Cardiac septum (tissue), 1 donor: ENCODE results near the gene PITPNC1. TPM values are rescaled to one million over a fixed set of nuclear protein-coding genes. Genes with fewer than 3 reads are reported as not detected.

ENCODE experiments used
- DNase-seq: peaks from one replicate; pipeline ENCODE4 v3.0.0-alpha.2; 2020; ENCODE audit warnings: low spot score
- intact Hi-C: fragments of 100-400 bp; cut with DNase I; formaldehyde crosslinking; loops from one replicate; pipeline ENCODE4 v1.14.0; 2022
- total RNA-seq: library from RNA; stranded (reverse); fragmentation: NEBNext Ultra II Directional; extraction: Animal tissue kit (Norgen Biotek cat#: 25700); gene quantifications from one replicate; pipeline ENCODE4 v1.2.1, GENCODE V29; 2021
- donor health status: DM: no; HTN: no; CAD: no.

Gene PITPNC1
- total RNA-seq, 1 donor from 2014 or later, result 12.5 TPM

DNA sequence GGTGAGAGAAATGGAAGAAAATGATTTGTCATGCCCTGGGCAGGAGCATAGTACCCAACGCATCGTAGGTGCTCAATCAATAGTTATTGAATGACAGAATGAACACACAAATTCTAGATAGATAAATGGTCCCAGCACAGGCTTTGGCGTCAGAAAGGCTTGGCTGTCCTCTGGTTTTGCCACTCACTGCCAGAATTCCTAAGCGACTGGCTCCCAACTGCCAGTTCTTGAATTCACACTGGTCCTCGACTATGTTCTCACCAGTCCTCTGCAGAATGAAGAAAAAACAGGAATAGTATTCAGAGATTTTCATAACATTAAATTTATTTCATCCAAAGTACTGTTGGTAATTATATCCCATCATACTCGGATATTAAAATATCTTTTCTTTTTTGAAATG, 177.6 kb downstream of the PITPNC1 start:
- intact Hi-C loops, result no loop called here
- DNase-seq, result no peak

DNA sequence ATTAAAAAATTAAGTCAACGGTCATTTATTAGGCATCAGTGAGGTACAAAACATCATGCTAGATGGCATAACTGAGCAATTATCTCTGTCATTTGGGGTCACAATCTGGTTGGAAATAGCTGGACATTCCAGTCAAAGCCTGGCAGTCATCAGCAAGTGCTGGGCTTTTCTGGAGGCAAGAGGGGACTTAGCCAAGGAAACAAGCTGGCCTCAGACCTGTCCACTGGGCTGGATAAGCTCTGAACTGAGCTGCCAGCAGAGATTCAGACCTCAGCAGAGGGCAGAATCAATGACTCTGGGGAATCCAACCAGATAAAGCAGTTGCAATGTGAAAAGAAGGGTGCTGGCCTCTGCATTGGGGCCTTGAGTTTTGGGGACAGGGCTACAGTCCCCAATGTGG, 178.8 kb downstream of the PITPNC1 start:
- intact Hi-C loops, result no loop called here
- no peak for DNase-seq

DNA sequence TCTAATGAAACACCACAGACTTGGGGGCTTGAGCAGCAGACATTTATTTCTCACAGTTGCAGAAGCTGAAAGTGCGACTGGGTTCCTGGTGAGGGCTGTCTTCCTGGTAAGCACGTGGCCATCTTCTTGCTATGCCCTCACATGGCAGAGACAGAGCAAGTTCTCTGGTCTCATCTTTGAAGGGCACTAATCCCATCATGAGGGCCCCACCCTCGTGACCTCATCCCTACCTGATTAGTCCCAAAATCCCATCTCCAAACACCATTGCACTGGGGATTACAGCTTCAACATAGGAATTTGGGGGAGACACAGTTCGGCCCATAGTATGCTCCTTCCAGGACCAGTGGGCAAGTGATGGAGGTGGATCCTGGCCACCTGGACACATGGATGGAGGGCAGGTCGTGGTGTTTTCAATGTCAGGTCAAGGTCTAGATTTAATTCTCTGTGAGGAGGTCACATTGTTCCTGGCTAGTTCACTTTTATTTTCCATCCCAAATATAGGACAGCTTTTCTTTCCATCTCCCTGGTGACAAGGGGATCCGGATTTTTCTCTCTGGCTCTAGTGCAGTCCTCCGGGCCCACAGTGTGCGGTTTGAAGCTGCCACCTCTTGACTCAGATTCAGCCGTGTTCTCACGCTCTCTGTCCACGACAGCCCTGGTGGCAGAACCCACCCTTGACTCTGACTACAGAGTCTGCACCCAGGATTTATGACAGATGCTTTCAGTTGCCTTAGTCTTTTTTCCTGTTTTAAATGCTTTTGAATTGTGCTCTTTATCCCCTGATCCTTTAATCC, 180.2 kb downstream of the PITPNC1 start:
- intact Hi-C loops, result no loop called here
- DNase-seq, result no peak

DNA sequence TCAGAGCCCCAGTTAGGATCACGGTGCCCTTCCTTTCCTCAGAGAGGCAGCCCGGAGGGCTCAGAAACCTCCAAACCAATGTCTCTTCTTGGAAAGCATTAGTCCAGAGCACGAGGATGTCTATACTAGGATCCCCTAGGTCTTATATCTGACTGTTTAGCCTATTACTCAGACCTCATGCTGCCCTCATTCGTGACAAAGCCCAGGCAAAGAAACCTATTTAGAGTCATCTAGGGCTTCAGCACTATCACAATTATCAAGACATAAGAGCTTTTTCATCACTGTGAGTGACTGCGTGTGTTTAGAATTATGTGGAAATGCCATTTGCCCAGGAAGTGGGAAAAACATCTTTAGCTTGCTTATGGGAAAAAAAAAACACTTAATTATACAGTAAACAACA, 180.8 kb downstream of the PITPNC1 start:
- no peak for DNase-seq
- intact Hi-C loops, result no loop called here

DNA sequence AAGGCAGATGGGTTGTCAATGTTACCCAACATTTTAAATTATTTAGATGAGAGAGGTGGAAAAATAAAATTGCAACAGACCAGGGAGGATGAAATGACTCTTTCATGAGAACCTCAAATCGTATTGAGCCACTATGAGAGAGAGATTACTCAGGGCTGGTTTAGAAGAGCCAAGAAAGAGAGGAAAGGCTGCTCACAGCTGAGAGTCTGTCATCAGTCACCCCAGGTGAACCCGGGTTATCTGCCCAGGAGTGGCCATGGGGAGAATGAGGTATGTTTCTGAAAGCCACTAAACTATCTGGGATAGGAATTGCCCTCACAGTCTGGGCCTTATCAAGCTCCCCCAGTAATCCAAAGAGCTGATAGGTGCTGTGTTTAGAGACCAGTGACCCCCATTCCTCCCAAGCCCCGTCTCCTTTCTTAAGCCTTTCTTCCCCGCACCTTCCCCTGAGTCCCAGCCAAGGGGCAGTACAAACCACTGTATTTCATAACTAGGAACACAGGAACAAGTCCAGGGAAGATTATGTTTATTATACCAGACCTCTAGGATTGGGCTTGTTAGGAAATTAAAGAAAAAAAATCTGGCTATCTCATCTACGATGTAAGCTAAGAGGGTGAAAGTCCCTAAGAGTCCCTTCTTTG, 181.8 kb downstream of the PITPNC1 start:
- DNase-seq, result no peak
- intact Hi-C loops, result no loop called here

DNA sequence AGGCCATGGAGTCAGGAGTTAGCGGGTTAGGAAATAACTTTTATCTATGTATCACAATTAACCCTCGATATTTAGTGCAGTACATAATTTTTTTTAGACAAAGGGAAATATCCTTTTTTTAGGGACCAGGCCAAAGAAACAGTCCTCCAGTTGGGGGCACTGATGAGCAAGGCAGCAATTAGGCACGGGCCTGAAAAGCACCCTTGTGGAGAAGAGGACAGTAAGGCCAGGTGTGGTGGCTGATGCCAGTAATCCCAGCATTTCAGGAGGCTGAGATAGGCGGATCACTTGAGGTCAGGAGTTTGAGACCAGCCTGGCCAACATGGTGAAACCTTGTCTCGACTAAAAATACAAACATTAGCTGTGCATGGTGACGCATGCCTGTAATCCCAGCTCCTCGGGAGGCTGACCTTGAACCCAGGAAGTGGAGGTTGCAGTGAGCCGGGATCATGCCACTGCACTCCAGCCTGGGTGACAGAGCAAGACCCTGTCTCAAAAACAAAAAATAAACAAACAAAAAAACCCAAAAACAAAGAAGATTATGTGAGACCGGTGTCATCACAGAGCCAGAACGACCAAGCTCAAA, 182.4 kb downstream of the PITPNC1 start:
- intact Hi-C loops, result no loop called here
- no peak for DNase-seq

DNA sequence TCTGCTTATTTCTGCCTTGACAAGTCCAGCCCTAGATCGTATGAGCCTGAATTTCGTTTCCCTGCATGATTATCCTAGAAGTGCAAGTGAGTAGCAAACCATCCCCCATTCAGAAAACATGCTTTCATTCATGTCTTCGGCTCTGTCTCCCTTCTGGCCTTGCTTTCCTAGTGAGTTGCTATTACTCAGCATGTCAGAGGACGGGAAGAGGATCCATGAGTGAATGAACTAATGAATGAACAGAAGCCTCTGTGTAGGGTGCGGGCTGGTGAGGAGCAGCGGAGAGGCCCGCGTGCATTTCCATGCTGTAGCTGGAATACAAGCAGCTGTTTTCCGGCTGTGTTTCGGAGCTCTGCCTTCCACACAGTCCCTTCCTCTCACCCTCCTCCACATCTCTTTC, 184.9 kb downstream of the PITPNC1 start:
- intact Hi-C loops, result no loop called here
- DNase-seq, result no peak

DNA sequence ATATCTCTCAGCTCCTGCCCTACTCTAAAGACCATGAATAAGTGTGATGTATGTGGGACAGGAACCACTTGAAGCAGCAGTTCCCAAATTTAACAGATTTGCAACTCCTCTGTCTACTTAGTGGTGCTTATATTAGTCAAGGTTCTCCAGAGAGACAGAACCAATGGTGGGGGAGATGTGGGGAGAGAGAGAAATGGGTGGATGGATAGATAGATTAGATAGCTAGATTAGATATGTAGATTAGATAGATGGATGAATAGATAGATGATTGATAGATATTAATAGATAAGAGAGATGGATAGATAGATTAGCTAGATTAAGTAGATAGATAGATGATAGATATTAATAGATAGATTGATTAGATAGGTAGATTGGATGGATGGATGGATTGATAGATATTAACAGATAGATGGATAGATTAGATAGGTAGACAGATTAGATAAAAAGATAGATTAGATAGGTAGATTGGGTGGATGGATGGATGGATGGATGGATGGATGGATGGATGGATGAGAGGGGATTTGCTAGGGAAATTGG, 186.7 kb downstream of the PITPNC1 start:
- DNase-seq, result no peak
- intact Hi-C loops, result no loop called here

DNA sequence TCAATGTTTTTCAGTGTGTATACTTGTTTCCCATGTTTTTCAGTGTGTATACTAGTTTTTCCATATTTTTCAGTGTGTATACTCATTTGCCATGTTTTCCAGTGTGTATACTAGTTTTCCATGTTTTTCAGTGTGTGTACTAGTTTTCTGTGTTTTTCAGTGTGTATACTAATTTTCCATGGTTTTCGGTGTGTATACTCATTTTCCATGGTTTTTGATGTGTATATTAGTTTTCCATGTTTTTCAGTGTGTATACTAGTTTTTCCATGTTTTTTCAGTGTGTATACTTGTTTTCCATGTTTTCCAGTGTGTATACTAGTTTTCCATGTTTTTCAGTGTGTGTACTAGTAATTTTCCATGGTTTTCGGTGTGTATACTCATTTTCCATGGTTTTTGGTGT, 188.0 kb downstream of the PITPNC1 start:
- intact Hi-C loops, result no loop called here
- no peak for DNase-seq

DNA sequence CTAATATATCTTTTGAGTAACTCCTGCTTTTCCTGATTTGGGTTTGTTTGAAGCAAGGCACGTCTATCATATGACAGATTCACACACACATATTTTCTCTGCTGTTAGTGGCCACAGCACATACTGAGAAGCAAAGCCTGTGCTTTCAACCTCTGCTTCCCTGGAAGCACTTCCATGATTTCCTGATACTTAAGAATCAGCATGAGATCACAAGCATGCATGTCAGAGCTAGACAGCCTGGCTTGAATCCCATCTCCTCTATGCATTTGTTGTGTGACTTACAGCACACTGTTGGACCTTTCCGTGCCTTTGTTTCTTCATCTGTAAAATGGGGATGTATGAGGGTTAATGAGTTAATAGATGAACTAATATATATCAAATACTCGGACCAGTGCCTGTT, 189.6 kb downstream of the PITPNC1 start:
- intact Hi-C loops, result no loop called here
- DNase-seq, result no peak

DNA sequence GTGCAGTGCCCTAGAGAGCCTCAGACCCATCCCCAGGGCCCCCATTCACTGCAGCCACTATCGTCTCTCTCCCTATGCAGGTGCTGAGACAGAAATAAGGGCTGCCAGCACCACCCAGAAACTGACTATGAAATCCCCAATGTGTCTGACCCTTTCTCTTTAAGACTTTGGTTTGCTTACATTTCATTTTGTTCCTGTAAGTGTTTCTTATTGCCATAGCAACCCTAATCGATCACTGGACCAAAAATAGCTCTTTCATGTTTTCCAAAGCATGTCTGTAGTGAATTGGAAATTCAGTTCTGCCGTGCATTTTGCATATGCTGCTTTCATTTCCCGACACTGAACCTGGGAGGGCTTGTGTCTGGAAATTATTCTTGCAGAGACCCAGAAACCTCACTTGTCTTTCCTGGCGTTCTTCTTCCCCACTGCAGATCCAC, 192.0 kb downstream of the PITPNC1 start:
- intact Hi-C loops, result no loop called here
- DNase-seq, result no peak

DNA sequence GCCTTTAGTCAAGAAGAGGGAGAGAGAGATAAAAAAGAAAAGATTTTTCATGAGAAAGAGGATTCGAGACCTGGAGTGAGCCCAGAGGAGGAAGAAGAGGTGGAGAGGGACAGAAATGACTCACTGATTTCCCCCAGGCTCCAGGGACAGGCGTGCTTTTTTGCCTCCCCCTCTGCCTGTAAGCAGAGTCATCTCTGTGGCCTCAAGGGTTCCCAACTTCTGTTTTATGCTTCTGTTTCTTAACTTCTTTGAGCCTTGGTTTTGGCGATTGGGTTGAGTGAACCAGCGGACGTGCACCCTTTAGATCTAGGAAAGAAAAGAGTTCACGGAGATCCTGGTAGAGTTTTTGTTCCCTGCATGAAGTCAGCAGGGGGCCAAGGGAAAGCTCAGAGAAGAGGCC, 192.8 kb downstream of the PITPNC1 start:
- DNase-seq, result no peak
- intact Hi-C loops, result no loop called here

DNA sequence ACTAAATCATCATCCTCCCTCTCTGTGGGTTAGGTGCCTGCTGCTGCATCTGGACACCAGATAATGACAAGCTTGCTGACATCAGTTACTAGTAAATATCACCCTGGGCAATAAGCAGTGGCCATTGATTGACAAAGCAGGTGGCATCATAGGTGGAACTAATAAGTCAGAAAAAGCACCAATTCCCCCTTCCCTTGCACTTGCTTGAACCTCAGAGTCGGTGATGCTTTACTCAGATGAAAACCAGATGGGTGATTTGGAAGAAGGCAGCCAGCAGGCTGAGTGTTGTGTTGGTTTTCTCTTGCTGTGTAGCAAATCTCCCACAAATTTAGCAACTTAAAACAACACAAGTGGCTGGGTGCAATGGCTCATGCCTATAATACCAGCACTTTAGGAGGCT, 193.7 kb downstream of the PITPNC1 start:
- no peak for DNase-seq
- intact Hi-C loops, result no loop called here

DNA sequence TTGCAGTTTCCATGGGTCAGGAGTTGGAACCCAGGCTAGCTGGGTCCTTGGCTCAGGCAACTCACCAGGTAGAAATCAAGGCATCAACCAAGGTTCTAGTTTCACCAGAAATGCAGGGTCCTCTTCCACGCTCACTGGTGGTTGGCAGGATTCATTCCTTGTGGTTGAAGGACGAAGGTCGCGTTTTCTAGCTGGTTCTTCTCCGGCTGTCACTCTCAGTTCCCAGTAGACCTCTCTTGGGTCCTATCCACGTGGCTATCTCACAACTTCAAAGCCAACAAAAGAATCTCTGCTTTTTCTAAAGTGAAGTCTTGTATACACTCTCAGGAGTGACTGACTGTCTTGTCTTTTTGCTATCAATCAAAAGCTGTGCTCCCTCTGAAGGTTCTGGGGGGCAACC, 194.4 kb downstream of the PITPNC1 start:
- DNase-seq, result no peak
- intact Hi-C loops, result no loop called here

DNA sequence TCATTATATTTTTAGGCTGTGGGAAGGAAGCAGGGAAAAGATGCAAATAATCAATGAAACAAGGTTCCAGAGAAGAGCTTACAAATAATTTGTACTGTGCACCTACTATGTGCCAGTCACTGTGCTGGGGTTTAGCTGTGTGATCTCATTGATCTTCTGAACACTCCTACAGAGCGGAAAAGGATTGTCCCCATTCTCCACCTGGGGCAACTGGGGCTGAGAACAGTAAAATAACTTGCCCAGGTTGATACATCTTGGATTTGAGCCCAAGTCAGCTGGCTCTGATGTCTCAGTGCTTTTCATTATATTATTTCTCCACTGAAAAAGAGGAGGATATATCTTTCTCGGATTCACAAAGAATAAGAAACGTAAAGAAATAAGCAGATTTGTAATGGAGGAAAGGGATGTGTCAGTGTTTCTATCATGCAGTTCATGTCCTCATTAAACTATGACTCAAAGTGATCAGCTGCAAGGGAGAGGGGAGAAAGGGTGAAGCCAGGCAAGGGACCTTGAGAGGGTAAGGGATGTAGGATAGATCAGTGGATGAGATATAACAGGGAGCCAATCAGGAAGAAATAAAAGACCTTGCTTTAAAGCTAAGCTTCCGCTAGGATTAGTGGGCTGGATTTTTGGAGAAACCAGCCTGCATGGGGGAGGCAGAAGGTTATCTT, 197.0 kb downstream of the PITPNC1 start:
- intact Hi-C loops, result no loop called here
- no peak for DNase-seq

DNA sequence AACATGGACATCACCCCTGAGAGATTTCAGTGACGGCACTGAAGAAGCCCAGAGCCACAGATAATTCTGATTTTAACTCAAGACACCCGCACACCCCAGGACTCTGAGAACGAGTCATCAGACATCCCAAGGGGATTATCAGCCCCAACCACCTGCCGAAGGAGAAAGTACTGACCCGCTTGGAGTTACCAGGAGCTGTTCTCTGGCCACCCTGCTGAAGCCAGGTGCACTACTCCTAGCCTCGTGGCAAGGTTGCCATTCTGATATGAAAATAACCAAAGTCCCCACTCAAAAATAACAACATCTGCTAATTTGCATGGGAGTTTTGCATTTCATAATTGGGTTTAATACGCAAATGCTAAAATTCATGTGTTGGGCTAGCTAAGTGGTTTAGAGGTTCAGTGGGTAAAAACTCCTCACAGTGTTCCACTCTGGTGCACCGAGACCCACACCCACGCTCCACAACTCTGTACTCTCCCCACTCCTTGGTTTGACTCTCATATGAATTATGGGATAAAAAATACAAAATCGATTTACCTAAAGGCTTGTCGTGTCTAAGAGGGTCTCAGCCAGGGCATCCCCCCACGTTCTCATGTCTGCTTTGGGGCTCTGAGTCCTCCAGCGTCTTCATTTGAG, 197.7 kb downstream of the PITPNC1 start:
- DNase-seq, result no peak
- intact Hi-C loops, result no loop called here

DNA sequence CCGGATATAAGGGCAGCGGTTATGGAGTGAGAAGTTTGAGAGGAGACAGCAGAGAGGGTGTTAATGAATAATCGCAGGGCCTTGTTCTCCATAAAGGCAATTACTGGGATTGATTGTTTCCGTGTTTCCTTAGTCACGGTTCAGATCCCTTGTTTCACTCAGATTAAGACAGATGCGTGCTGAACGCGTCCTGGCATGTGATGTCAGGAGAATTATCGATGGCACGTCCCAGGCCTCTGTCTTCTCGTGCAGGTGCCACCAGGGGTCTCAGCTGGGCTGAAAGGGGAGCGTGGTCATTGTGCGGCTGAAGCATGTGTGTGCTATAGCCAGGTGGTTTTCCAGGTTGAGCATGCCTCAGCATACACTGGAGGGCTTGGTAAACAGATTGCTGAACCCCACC, 198.2 kb downstream of the PITPNC1 start:
- intact Hi-C loops, result no loop called here
- no peak for DNase-seq

DNA sequence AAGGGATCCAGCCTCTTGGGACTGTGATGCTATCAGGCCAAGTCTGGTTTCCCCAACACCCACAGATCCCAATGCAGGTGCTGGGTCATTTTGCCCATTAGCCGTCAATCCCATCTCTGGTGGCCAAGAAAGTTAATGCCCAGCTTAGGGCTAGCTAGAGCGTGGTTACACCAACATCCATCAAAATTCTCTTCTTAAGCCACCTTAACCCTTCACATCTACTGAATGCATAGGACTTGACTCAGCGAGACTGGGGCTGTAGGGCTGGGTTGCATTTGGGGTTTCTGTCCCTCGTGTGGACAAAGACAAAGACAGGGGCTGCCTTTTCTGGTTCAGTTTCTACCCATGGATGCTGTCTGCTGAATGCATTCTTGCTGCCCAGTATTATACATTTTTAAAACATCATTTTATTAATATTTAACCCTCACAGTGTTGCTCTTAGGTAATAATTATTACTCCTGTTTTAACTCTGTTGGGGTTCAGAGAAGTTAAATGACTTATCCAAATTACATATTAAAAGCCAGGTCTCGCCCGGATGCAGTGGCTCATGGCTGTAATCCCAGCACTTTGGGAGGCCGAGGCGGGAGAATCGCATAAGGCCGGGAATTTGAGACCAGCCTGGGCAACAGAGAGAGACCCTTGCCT, 199.5 kb downstream of the PITPNC1 start:
- no peak for DNase-seq
- intact Hi-C loops, result no loop called here

DNA sequence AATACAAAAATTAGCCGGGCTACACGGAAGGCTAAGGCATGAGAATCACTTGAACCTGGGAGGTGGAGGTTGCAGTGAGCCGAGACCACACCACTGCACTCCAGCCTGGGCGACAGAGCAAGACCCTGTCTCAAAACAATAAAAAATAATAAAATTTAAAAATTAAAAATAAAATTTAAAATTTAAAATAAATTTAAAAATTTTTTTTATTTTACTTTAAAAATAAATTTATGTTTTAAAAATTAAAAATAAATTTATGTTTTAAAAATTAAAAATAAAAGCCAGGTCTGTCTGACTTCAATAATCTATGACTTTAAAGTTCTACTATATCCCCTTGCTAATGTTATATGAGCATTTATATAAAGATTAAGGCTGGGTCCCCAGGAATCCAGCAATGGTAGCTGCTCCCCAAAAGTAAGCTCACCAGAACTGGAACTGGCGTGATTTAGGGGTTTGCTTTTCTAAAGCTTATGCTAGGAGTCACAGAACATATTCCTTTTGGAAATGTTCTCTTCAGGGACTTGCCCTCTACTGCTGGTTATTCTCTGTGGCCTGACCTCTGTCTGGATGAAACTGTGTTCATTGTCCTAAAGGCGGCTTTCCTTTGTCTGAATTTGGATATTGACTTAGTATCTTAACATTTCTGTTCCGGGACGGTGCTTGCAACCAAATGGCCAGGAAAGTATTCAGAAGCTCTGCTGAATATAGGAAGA, 200.5 kb downstream of the PITPNC1 start:
- DNase-seq, result no peak
- intact Hi-C loops, result no loop called here
